Keratinocyte (primary cell): ENCODE data around the gene PRMT6.

Source experiments
- CTCF ChIP-seq, 3 experiments: IDR thresholded peaks in 1 of 3; conservative IDR thresholded peaks in 1 of 3; optimal IDR thresholded peaks in 1 of 3; 2 replicates in 2 of 3; 3 replicates in 1 of 3; pipeline versions ENCODE3 to v1.5.1; 2011; ENCODE audit warnings: low read length in 3 of 3, mild to moderate bottlenecking in 3 of 3, moderate library complexity in 2 of 3, control low read depth in 1 of 3, inconsistent platforms in 1 of 3; ENCODE audit not compliant: insufficient read depth in 2 of 3; ENCODE audit errors: extremely low read depth in 1 of 3
- EZH2 ChIP-seq: IDR thresholded peaks from one replicate; pipeline ENCODE4 v1.6.1; 2012; ENCODE audit warnings: inconsistent platforms, mild to moderate bottlenecking, low read length, moderate library complexity

GRCh38 chr1:107073493-107073892, 17.0 kb downstream of the PRMT6 start:
- TF ChIP-seq CTCF (optimal IDR thresholded peaks at IDR 0.05 in 1 of 3, IDR thresholded peaks at IDR 0.05 in 1 of 3, conservative IDR thresholded peaks at IDR 0.05 in 1 of 3; ENCODE audit: extremely low read depth in 1 of 3, insufficient read depth in 2 of 3, low read length in 3 of 3) (no peak), EZH2 (no peak)
